ENCODE measurements around the gene SPAST.
"Not testable (repeated sequence)": the region's sequence is repeated elsewhere in the genome, so short reads cannot be mapped to it uniquely, and the experiment has no call there.

The SPAST gene

GRCh38 chr2:32119161-32119560 lies 55.8 kb downstream of the SPAST start:
- in situ Hi-C loops (cut with MboI; ENCODE audit: low sequenced_read_pairs) = no loop called here

- in situ Hi-C loops (cut with MboI; ENCODE audit: low sequenced_read_pairs) = no loop called here
Measured at GRCh38 chr2:32124660-32125059, 61.3 kb downstream of the SPAST start.

- in situ Hi-C loops (cut with MboI; ENCODE audit: low sequenced_read_pairs) = no loop called here
Measured at GRCh38 chr2:32128636-32129035, 65.3 kb downstream of the SPAST start.

GRCh38 chr2:32129086-32129485 lies 65.7 kb downstream of the SPAST start:
- in situ Hi-C loops (cut with MboI; ENCODE audit: low sequenced_read_pairs) = no loop called here

GRCh38 chr2:32135409-32135808 lies 72.1 kb downstream of the SPAST start:
- in situ Hi-C loops (cut with MboI; ENCODE audit: low sequenced_read_pairs) = no loop called here

GRCh38 chr2:32136097-32136496 lies 72.7 kb downstream of the SPAST start:
- in situ Hi-C loops (cut with MboI; ENCODE audit: low sequenced_read_pairs) = no loop called here

GRCh38 chr2:32151544-32151943 lies 88.2 kb downstream of the SPAST start:
- in situ Hi-C loops (cut with MboI; ENCODE audit: low sequenced_read_pairs) = not testable (repeated sequence)

GRCh38 chr2:32159678-32160077 lies 96.3 kb downstream of the SPAST start:
- in situ Hi-C loops (cut with MboI; ENCODE audit: low sequenced_read_pairs) = no loop called here

GRCh38 chr2:32161296-32161695 lies 97.9 kb downstream of the SPAST start:
- in situ Hi-C loops (cut with MboI; ENCODE audit: low sequenced_read_pairs) = no loop called here

- in situ Hi-C loops (cut with MboI; ENCODE audit: low sequenced_read_pairs) = not testable (repeated sequence)
Measured at GRCh38 chr2:32164254-32164653, 100.9 kb downstream of the SPAST start.

GRCh38 chr2:32165027-32165347 lies 101.6 kb downstream of the SPAST start:
- in situ Hi-C loops (cut with MboI; ENCODE audit: low sequenced_read_pairs) = not testable (repeated sequence)

- in situ Hi-C loops (cut with MboI; ENCODE audit: low sequenced_read_pairs) = no loop called here
Measured at GRCh38 chr2:32166115-32166574, 102.8 kb downstream of the SPAST start.

- in situ Hi-C loops (cut with MboI; ENCODE audit: low sequenced_read_pairs) = no loop called here
Measured at GRCh38 chr2:32168513-32168912, 105.2 kb downstream of the SPAST start.

GRCh38 chr2:32172870-32173269 lies 109.5 kb downstream of the SPAST start:
- in situ Hi-C loops (cut with MboI; ENCODE audit: low sequenced_read_pairs) = no loop called here

GRCh38 chr2:32182667-32183066 lies 119.3 kb downstream of the SPAST start:
- in situ Hi-C loops (cut with MboI; ENCODE audit: low sequenced_read_pairs) = no loop called here

- in situ Hi-C loops (cut with MboI; ENCODE audit: low sequenced_read_pairs) = no loop called here
Measured at GRCh38 chr2:32189011-32189410, 125.7 kb downstream of the SPAST start.

- in situ Hi-C loops (cut with MboI; ENCODE audit: low sequenced_read_pairs) = no loop called here
Measured at GRCh38 chr2:32192418-32192817, 129.1 kb downstream of the SPAST start.

GRCh38 chr2:32200814-32201213 lies 137.5 kb downstream of the SPAST start:
- in situ Hi-C loops (cut with MboI; ENCODE audit: low sequenced_read_pairs) = no loop called here

GRCh38 chr2:32203428-32203827 lies 140.1 kb downstream of the SPAST start:
- in situ Hi-C loops (cut with MboI; ENCODE audit: low sequenced_read_pairs) = not testable (repeated sequence)
